Activated CD4-positive, alpha-beta T cell treated with anti-CD3 and anti-CD28 coated beads, Interleukin-2, amount 50 U/mL, for 16 hours (primary cell): ENCODE results near the gene CDON.

Experiments
- DNase-seq: peaks from one replicate; pipeline ENCODE4 v3.0.0-alpha.2; 2020

The CDON gene

DNA sequence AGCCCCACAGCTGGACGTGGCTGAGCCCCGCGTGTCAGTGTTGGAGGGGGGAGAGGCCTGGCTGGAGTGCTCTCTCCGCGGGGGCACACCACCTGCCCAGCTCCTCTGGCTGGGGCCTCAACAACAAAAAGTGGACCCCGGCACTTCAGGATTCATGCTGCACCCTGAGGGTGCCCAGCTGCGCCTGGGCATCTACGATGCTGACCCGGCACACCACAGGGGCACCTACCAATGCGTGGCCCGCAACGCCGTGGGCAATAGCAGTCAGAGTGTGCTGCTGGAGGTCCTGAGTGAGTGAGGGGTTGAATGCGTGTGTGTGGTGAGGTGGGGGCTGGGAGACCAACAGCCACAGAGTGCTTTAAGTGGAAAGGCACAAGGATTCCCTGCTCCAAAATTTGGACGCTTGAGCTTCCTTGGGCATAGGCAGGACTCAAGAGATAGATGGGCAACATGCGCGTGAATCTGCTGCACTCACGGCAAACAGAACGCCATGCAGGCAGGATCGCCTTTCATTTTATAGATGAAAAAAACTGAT is 109.2 kb downstream of the CDON start:
- no peak for DNase-seq

DNA sequence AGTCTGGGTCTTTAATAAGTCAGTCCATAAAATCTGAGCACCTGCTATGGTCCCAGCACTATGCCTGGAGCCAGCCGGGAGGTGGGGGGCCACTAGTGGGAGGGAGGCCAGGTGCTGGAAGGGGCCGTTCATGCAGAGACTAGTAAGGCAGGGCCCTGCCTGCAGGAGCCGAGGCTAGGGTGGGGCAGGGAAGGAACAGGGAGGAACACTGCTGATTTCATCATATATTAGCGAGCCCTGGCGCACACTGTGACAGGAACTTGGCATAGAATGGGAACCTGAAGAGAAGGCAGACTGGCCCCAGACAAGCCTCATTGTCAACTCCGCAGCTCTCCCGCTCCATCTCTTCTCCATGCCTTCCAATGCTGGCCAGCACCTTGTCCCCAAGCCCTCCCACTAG is 109.7 kb downstream of the CDON start:
- no peak for DNase-seq

DNA sequence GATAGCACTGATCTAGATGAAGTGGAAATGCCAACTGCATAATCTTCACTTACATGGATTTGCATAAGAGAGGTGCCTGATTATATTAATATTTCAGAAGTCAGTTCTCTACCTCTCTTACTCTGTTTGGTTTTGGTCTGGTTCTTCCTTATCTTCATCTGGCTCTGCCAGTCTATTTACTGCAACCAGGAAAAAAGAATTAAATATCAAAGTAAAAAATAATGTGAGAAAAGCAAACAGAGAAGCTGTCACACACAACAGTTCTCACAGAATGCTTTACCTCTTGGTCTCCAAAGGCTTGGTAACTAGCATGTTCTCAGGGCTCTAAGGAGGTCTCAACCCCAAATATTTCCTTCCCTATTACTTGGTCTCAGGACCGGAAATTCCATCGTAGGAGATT is 110.1 kb downstream of the CDON start:
- DNase-seq, result no peak

DNA sequence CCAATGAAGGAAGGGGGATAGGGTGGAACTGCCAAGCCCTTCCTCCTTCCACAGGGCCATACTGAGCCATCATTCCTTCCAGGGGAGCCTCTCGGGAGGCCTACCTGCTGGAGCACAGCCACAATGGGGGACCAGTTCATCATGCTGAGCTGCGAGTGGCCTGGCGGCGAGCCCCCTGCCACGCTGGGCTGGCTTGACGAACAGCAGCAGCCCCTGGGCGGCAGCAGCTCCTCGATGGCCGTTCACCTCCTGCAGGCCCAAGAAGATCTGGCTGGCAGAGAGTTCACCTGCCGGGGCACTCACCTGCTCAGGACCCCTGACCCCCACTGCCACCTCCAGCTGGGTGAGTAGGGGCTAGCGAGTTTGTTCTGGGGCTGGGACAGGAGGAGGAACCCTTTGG is 110.9 kb downstream of the CDON start:
- no peak for DNase-seq

DNA sequence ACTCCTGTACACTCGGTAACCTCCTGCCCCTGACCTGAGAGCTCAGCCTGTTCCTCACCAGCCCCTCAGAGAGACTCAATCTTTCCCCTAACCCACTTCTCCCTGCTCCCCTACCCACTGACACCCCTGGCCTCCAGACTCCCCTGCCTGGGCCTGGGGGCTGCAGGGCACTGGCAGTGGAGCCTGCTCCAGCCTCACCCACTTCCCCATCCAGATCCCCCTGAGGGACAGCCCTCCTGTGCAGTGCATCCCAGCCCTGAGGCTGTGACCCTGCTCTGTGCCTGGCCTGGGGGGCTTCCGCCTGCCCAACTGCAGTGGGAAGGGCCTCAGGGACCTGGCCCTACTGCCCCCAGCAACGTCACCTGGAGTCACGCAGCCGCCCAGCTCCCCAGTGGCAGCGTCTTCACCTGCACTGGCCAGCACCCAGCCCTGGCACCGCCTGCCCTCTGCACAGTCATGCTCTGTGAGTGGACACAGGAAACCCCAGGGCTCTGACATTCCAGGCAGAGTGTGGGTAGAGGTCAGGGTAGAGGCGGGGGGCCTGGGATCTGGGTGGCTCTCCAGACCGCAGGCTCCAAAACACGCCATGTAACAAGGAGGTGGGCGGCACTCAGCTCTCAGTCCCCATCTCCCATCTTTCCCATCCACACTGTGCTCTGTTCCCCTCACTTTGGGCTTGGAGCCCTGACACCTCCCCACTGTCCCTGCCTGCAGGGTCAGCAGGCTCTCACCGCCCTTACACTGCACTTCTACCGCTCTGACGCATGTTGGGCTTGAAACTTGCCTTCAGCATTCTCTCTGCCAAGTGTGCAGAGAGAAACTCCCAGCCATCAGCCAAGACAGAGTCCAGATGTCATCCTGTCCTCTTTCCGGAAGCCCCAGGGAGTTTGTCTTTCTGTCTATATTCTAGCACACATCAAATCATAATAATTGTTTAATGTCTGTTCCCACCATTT is 111.7 kb downstream of the CDON start:
- no peak for DNase-seq

DNA sequence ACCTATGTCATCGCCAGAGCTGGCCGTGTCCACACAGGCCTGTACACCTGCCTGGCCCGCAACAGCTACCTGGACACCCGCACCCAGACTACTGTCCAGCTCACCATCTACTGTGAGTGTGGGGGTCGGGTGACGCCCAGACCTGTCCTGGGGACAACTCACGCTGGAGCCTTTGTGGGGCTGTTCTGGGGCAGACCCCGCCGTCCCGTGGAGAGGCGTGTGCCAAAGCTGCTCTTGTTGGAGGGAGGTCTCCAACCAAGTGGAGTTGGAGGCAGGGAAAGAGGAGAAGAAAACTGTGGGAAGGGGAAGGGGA is 112.5 kb downstream of the CDON start:
- DNase-seq, result no peak

DNA sequence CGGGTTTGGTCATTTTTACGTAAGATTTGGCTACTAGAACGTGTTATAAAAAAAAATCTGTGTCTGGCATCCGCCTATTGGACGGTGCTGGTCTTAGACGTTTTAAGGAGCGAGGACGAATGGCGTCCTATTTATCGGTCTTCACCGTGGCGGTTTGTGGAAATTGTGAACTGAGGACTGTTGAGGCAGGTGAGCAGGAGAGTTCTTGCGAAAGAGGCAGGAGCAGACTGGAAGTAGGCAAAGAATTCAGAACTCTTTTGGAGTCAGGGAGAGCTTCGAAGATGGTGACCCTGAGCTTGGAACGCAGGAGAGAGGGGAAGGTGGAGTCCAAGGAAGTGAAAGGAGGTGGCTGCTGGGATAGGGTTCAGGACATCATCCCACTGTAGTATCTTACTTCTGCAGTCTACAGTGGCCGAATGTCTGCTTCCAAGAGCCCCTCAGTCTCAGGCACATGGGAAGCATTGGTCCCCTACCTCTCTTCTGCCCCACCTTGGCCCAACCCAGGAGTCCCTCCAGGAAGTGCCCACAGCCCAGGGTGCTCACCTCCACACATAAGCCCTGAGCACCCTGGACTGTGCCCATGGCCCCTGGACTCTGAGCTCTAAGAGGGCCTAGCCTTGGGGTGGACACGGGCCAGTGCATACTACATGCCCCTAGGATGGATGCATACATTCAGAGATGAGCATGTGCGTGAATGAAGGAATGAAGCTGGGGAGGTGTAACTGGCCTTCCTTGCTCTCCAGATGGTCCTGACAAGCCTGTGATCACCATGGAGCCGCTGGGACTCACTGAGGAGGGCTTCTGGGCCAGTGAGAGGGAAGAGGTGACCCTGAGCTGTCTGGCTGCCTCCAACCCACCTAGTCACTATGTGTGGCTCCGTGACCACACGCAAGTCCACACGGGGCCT is 113.1 kb downstream of the CDON start:
- no peak for DNase-seq

DNA sequence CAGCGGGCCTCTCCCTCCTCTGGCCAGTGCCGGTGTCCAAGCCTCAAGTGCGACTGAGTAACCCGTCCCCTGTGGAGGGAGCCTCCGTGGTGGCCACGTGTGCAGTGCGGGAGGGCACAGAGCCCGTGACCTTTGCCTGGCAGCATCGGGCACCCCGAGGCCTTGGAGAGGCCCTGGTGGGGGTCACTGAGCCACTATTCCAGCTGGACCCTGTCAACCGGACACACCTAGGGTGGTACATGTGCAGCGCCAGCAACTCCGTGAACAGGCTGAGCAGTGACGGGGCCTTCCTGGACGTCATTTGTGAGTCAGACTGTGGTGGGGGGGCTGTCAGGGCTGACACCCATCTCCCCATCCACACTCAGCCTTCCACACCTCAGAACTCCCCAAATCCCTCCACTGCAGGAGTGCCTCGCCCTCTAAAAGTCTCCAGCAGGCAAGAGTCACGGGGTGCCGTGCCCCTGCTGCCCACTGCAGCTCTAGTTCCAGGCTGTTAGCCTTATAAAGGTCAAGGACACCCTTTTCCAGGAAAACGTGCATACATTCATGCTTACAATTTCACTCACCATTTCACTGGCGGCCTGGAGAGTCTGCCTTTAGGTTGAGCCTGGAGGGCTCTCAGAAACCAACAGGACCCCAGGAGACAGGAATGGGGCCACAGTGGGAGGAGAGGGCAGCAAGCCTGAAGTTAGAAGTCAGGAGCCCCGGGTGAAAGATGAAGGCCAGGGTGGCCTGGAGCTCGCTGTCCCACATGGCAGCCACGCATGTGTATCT is 114.2 kb downstream of the CDON start:
- DNase-seq, result no peak

DNA sequence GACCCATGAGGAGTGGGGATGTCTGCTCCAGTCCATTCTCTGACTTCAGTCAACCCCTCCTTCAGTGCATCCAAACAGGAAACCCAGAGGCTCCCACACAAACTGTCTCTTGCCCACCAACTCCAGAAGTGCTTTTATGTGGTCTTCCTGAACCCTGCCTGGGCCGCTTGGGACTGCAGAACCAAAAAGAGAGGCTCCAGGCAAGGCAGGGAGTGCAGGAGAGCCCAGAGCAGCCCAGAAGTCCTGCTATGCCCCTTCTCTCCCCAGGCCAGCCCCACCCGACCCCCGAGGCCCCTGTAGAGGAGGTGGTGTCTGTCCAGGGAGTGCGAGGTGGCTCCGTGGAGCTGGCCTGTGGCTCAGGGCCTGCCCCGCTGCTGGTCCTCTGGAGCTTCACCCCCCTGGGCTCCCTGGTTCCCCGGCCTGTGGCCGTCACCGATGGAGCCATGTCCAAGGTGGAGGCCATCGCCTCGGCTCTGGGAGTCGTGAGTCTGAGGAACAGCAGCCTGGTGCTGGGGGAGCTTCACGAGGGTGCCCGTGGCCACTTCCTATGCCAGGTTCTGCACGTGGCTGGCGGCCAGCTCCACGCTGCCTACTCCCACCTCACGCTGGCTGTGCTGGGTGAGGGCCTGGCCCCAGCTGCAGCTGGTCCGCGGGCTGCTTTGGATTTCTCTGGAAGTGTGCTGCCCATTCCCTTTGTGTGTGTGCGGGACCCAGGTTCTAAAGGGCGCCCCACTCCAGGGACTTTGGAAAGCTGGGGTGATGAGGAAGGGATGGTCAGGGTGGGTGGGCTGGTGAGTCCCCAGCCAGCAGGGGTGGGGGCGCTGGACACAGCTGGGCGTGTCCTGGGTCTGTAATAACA is 115.0 kb downstream of the CDON start:
- no peak for DNase-seq

DNA sequence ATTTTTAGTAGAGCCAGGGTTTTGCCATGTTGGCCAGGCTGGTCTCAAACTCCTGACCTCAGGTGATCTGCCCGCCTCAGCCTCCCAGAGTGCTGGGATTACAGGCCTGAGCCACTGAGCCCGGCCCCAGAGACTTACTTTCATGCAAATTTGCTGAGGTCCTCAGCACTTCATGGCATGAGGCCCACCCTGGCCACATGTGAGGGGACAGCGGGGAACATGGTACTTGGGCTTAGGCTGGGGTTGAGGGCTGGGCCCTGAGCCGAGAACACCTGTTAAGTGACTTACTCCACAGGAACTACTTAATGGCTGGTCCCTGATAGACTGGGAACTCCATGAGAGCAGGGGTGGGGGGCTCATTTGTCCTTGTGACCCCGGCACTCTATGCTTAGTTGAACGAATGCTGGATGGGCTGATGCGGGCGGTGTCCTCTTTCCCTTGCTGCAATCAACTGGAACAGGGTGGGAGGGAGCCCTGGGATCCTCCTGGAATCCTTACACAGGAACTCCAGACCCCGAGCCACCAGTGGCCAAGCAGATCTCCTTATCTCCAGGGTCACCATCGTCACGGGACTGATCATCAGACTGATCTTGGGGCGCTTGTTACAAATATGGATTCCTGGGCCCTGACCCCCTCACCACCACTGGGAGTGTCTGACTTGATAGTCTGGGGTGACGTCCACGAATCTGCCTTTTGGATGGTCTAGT is 115.8 kb downstream of the CDON start:
- DNase-seq, result no peak

DNA sequence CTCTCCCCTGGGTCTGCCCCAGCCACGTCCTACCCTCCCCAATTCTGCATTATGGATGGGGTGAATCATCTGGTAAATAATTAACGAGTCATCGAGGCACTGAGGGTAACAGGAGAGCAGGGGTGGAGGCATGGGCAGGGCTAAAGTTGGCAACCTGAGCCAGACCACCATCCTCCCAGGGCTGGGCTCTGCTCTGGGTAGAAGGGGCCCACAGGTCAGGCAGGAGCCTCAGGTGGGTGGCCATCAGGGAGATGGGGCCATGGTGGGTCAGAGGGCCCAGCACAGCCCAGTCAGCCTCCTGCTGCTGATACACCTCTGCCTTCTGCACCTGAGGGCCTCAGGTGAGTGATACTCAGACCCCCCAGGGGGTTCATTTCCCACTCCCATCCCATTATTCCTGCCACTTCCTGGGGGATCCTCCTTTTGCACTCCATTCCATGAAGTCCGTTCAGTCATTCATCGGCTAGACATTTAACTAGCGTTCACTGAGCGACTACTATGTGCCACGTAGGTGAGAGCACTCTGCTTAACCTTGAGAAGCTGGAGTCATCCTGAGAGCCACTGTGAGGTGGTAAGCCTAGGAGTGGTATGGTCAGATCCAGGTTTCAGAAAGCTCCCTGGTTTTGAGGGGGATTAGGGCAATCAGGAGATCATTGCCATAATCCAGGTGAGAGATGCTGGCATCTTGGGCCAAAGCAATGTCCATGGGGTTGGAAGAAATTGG is 116.7 kb downstream of the CDON start, which contains the start of gene VSIG10L2:
Gene VSIG10L2 (plus strand): TSS at position 248 of the 724 bp plus-strand sequence. CDS start 12 bp downstream, at position 260.
- DNase-seq, result no peak

DNA sequence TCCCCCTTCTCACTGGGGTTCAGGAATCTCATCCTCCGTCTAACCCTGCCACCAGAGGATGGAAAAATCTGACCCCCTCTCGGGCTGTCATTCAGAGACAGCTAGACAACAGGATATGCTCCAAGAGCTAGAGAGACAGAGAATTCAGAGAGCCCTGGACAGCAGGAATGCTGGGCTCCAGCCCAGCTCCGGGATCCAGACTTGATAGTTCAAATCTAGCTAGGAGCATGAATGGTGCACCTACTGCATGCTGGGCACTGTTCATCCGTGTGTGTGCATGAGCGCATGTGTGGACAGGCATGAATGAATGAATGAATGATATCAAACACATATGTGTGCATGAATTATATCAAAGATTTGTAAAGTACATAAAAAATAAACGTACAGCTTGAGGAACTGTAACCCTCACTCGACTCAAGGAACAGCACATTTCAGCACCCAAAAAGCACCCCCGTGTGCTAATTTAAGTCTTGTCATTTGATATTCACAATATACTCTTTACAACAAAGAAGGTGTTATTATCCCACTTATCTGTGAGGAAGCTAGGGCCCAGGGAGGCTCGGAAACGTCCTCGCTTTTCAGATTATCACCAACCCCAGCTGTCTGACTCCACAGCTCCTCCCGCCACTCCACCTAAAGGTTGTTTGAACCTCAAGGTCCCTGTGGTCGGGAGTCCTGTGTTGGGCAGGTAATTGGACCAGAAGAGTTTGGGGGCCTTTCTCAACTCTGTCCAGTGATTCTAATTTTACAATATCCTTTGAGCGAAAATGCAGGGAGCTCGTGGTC is 117.5 kb downstream of the CDON start:
- DNase-seq, result no peak

DNA sequence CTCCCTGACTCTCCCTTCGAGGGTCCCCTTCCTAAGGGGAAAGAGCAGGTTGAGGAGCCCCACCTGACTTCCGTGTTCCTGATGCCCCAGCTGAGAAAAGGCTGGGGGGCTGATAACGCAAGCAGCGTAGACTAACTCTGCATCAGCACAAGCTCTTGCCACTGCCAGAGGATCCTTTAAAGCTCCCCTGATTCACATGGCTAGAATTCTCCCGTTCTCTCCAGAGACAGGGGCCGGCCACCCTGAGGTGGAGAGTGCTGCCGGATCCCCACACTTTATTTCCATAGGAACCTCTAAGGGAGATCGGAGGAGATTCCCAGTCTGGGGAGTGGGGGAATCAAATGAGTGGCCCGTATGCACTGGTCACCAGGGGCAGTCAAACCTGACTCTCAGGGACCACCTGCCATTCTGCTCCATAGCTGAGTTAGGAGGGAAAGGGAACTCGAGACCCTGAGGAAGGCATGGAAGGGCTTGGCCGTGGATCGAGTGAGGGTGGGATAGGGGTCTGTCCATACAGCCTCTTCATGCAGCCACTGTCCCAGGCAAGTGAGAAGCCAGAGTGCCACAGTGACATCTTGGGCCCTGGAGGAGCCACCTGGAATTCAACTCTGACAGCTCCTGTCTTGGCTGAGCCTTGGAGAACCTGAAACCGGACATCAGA is 118.2 kb downstream of the CDON start:
- DNase-seq, result no peak

DNA sequence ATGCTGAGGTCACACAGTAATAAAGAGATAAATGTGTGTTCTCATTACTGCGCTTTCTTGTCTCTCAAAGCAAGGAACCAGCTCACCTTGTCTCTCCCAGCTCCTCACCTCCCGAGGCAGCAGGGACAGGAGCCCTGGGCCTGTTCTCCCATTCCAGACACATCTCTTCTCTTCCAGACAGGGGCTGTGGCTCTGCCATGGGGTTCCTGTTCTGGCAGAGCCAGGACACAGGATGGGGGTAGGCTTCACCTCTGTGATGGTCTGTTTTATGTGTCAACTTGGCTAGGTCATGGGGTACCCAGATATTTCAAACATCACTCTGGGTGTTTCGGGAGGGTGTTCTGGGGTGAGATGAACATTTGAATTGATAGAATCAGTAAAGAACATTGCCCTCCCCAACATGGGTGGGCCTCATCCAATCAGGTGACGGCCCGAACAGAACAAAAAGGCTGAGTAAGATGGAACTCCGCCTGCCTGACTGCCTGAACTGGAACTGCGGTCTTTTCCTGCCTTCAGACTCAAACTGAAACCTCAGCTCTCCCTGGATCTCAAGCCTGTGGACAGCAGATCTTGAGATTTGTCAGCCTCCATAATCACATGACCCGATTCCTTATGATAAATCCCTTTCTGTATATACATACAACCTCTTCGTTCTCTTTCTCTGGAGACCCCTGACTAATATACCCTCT is 118.9 kb downstream of the CDON start:
- no peak for DNase-seq

DNA sequence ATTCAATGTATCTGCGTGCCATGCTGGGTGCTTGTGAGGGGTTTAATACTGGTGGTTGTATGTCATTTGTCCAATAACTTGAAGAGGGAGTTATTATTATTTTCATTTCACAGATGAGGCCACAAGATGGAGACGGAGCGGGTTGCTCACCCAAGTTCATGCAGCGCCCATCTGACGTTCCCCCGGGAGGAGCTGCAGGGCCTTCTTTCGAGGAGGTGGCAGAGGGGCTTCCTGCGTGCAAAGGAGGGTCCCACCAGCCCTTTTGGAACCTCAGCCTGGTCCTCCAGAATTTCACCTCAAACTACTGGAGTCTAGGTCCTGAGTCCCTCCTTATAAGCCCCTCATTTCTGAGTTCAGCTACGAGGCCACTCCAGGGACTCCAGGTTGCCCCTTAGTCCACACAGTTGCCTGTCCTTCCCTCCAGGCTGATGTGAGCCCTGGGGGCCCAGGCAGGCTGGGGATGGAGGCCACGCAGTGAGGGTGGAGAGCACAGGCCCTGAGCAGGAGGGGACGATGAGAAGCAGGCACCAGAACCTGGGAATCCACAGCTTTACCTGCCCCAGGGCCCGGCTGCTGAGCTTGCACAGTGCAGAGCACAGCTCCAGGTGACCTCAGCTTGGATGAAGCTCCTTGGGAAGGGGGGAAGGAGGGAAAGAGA is 119.8 kb downstream of the CDON start:
- no peak for DNase-seq

DNA sequence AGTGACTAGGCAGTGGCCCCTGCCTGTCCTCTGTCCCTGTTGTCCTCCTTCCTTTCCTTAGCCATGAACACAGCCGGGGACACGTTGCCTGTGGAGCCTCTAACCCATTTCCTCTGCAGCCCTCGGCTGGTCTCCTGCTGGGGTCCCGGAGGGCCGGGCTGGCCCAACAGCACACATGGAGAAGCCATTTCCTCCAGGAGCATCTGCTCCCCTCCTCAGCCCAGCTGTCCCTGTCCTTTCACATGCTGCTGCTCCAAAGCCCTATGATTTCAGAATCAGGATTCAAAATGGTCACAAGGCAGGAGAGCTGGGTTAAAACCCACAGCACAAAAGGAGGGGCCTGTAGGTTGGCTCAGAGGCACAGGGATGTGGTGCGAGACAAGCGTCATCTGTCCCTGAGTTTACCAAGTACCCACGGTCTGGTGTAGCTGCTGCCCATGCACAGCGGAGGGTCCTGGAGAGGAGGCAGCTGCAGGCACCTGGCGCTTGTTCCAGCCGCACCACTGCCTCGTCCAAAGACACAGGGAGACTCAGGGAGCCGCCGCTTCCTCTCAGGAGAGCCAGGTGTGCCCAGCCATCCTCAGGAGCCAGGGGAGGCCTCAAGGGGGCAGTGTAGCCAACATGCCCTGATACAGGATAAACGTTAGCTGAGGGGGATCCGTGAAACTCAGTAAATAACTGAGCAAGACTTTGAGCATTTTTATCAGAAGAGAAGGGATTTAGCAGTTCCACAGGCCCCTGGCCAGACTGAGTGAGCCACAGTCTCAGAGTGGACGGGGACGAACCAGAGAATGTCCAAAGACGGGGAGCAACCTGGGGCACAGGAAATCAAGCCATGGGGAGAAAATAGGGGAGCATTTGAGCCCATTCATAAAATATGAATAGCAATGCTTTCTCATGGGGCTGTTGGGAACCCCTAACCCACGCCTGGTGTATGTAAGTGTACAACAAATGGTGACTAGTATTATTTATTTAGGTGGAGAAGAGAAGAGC is 120.8 kb downstream of the CDON start:
- peak; percentile 43 for DNase-seq

DNA sequence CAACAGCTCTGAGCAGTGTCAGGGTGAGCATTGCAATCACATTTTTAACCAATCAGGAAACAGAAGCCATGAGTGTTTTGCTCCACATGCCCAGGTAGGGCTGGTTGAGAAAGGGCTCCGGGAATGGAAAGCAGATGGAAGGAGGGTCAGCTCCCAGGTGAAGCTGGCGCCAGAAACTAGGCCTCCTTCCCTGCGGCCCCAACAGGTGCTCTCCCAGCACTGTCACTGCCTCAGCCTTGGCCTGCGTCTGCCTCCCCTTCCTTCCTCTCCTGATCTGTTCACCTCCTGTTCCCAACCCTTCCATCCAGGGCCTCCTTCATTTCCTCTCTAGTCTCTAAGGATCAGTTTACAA is 121.4 kb downstream of the CDON start:
- no peak for DNase-seq
